AG04450 (cell line): Measurements from ENCODE around the gene HOXC10. TPM values are rescaled to one million over a fixed set of nuclear protein-coding genes. Genes with fewer than 3 reads are reported as not detected.

Source experiments
- CTCF ChIA-PET: fragments of 300-600, 350-600 bp; formaldehyde crosslinking; extraction: SDS; loops from one replicate; lab custom pipeline; 2022; ENCODE audit warnings: antibody characterized with exemption, inconsistent platforms; lab: Charles Lee
- POLR2A ChIA-PET: fragments of 350-600 bp; formaldehyde crosslinking; extraction: SDS; loops from one replicate; lab custom pipeline; 2021; ENCODE audit warnings: antibody characterized with exemption, inconsistent platforms; lab: Yijun Ruan, JAX
- DNase-seq: peaks from one replicate; pipeline ENCODE4 v3.0.0-alpha.2; 2011; ENCODE audit warnings: low read depth, low spot score
- H3K27ac ChIP-seq: one replicate; pipeline ENCODE4 v1.5.1; 2012; ENCODE audit warnings: low read depth, low read length, control low read depth
- H3K27me3 ChIP-seq: one replicate; pipeline ENCODE4 v1.6.0; 2012; ENCODE audit warnings: low read length; ENCODE audit not compliant: control insufficient read depth, insufficient read depth
- H3K4me3 ChIP-seq: 2 replicates; pipeline ENCODE4 v1.5.1; 2011; ENCODE audit warnings: mild to moderate bottlenecking, low read depth, low read length, control low read depth
- H3K9me3 ChIP-seq: 2 replicates; pipeline ENCODE4 v1.5.1; 2012; ENCODE audit warnings: low read length; ENCODE audit not compliant: control insufficient read depth, insufficient read depth
- polyA plus RNA-seq: library from polyadenylated mRNA; depleted of rRNA; stranded (reverse); fragments of >200 nt; gene quantifications from 2 replicates; pipeline ENCODE4 v1.2.3, GENCODE V29; 2011
- TF ChIP-seq, protein P1 (sequence below): IDR thresholded peaks from 2 replicates; pipeline ENCODE4 v1.5.1; 2011; ENCODE audit warnings: low read depth, low read length, control low read depth, inconsistent platforms

HOXC10 gene
- polyA plus RNA-seq, 1 experiment = not detected

DNA sequence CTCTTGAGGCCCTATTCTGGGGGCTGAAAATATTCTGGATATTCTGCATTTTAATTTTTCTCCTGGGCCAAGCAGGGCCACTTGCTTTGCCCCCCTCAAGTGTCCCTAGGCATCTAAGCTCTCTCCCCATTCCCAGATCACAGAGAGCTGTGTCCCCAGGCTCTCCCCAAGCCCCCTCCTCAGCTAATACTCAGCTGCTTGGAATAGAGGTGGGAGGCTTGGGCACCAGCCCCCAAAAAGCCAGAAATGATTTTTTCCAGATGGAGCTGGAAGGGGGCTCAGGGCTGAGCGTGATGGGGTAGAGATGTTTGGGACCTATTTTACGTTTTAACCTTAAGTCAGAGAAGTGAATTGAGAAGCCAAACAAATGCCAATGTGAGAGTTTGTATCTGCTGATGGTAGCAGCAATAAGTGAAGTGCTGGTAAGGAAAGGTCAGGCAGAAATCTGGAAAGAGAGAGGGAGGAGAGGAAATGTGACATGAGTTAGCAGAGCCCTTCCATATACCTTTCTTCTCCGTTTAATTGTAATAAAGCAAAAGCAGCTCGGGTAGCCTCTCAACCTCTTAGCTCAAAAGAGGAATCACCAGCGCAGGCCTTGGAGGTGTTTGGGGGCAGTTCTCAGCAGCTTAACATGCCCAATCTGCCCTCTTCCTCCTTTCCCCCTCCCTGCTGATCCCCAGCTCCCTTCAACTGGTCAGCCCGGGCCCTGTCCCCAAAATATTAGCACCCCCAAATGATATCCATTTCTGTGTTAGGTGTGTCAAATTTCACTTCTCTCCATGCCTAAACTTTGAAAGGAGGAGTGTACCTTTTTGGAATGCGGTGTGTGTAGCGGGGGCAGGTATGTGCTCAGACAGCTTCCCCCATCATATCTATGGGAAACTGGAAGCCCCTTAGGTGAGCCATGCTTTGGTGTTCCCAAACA lies 38.3 kb downstream of the HOXC10 start:
- peaks cover 96% of the 10 kb centered on the region for H3K27me3 ChIP-seq
- ChIA-PET CTCF (interaction anchor here (0.8 to 2.0 kb wide), 3 partner anchors 178 to 191 kb away, joined by 3 to 6 read pairs (median 3); no protein-coding TSS in a partner anchor), POLR2A (no interaction called here)
- no peak for DNase-seq
- TF ChIP-seq, protein P1, sequence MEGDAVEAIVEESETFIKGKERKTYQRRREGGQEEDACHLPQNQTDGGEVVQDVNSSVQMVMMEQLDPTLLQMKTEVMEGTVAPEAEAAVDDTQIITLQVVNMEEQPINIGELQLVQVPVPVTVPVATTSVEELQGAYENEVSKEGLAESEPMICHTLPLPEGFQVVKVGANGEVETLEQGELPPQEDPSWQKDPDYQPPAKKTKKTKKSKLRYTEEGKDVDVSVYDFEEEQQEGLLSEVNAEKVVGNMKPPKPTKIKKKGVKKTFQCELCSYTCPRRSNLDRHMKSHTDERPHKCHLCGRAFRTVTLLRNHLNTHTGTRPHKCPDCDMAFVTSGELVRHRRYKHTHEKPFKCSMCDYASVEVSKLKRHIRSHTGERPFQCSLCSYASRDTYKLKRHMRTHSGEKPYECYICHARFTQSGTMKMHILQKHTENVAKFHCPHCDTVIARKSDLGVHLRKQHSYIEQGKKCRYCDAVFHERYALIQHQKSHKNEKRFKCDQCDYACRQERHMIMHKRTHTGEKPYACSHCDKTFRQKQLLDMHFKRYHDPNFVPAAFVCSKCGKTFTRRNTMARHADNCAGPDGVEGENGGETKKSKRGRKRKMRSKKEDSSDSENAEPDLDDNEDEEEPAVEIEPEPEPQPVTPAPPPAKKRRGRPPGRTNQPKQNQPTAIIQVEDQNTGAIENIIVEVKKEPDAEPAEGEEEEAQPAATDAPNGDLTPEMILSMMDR = no peak
- no peak overlapping the region for H3K27ac ChIP-seq
- H3K4me3 ChIP-seq = no peak overlapping the region
- H3K9me3 ChIP-seq = peaks cover 9% of the 10 kb centered on the region; the same call in 1 of the 2 replicates

DNA sequence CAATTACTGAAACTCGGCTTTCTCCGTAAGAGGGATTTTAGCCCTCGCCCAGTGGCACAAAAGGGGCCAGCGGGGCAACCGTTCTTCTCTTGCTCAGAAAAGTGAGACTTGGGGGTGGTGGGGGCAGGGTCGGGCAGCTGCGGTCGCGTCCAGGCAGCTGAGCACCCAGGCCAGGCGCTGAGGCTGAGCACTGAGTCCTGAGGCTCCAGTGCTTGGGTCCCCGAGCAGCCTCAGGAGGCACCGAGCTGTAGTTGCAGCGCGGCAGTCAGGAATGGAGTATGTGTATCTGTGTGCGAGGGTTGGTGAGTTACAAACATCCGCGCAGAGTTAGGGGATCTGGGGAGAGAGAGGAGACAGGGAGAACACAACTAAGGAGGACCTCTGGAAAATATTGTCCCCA lies 39.2 kb downstream of the HOXC10 start:
- TF ChIP-seq, protein P1 = no peak
- Histone ChIP-seq H3K9me3 (peaks cover 4% of the 10 kb centered on the region; the same call in 1 of the 2 replicates), H3K4me3 (no peak overlapping the region), H3K27ac (no peak overlapping the region), H3K27me3 (peaks cover 97% of the 10 kb centered on the region)
- DNase-seq = no peak
- ChIA-PET POLR2A (no interaction called here), CTCF (interaction anchor here (0.8 to 2.0 kb wide), 3 partner anchors 177 to 190 kb away, joined by 3 to 6 read pairs (median 3); no protein-coding TSS in a partner anchor)

DNA sequence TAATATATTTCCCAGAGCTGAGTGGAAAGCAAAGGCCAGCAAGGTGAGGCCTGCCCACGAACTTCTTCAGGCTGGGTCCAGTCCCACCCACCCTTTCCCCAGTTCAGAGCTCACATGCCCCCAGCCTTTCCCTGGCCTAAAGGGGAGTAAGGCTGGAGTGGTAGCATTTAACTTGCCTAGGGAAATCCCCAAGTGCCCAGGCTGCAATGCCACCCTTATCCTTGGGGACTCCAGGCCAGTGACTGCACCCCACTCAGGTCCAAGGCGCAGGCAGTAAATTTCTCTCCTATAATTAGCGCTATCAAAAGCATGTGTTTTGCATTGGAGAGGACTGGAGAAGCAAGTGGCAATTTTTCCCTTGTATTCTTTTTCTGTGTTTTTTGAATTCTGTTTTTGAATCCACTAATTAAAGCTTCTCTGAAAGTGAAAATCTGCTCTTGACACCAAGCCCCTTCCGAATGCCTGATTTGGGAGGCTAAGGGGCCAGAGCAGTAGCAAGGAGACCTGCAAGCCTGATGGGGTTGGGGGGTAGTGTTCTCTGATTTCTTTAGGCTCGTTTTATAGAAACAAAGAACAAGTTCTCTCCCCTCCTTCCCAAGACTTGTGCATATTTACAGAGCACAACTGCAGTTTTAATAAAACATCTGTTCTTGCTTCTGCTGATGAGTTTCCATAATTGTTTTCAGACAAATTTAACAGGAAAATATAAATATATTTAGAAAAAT lies 39.8 kb downstream of the HOXC10 start:
- POLR2A ChIA-PET = no interaction called here
- H3K27ac ChIP-seq = no peak overlapping the region
- no peak for DNase-seq

DNA sequence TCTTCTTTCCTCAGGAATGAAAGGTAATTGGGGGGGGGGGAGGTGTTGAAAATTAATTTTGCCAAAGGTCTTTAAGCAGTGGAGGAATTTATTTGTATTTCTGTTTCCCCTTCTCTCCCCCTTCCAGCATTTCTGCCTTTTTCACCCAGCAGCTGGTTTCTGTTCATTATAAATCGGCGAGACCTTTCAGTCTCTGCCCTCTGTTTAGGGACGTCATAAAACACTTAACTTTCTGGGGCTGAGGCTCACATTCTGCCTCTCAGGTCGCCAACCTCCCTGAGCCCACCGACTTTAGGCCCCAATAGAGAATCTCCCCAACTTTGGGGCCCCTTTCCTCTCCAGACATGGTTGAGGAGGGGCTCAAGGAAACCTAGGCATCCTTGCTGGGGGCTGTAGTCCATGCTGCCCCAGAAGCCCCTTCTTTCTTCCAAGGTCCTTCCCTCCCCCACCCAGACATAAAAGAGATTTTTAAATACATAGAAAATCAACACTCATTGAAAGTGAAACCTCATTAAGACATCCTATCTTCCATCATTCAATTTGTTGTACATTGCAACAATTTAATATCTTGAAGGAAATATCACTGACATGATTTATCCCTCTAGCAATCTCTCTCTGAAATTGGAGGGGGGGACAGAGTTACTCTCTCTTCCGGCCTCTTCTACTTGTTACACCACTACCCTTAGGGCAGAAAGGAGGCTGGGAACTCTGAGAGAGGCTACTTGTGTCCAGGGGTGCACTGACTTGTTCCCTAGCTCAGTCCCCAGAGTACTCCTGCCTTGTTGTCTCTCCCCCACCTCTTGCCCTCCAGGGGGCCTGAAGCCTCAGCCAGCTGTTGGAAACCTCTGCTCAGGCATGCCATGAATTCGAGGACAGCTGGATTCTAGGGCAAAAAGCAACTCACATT lies 40.8 kb downstream of the HOXC10 start:
- Histone ChIP-seq H3K27ac (no peak overlapping the region), H3K4me3 (no peak overlapping the region), H3K9me3 (no peaks in the 10 kb centered on the region; the same call in 1 of the 2 replicates), H3K27me3 (peaks cover 93% of the 10 kb centered on the region)
- CTCF ChIA-PET = interaction anchor here (0.6 to 1.1 kb wide), 2 partner anchors 175 to 183 kb away, joined by 3 read pairs; no protein-coding TSS in a partner anchor
- DNase-seq = no peak
- TF ChIP-seq, protein P1 = no peak
- POLR2A ChIA-PET = no interaction called here

More for the DNA sequence above, 39.8 kb downstream of the HOXC10 start:
- H3K9me3 ChIP-seq = no peaks in the 10 kb centered on the region; the same call in 1 of the 2 replicates
- CTCF ChIA-PET = interaction anchor here (0.5 to 2.0 kb wide), 2 partner anchors 177 to 178 kb away, joined by 4 to 6 read pairs; no protein-coding TSS in a partner anchor
- no peak overlapping the region for H3K4me3 ChIP-seq
- H3K27me3 ChIP-seq = peaks cover 96% of the 10 kb centered on the region
- TF ChIP-seq, protein P1 = no peak
